Measurements from ENCODE around the gene HSPG2.

The HSPG2 gene

DNA sequence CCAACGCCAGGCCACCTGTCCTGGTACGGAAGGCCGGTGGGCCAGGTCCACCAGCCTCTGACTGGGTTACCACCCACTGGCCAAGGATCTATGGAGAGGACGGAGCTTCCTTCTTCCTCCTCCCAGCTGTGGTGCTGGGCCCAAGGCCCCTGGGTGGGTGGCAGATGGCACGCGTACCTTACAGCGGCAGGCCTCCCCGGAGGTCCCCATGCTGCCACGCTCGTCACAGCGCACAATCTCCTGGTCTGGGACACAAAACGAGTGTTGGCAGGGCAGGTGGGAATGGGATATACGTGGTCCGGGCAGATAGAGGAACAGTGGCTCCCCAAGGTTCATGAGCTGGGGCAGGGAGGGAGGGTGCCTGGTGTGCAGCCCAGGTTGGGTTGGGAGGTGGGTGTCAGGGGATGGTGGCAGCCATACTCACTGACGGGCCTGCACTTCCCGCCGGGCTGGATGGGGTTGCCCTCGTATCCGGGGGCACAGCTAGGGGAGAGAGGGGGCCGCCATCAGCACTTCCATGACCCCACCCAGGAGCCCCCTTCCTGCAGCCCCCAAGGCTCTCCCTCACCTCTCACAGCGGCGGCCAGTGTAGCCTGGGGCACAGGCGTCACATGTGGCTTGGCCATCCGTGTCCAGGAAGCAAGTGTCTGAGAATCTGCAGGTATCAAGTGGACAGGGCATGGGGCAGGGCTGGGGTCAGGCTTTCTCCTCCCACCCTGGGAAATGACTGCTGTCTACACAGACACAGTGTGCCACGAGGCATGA, 58.9 kb downstream of the HSPG2 start:
- no peak for DNase-seq

- no peak for DNase-seq
These were observed 60.8 kb downstream of the HSPG2 start for GRCh38 chr1:21876267-21876666.

- DNase-seq = no peak
These were observed 61.5 kb downstream of the HSPG2 start for GRCh38 chr1:21875621-21876063.

GRCh38 chr1:21874778-21875547, 62.1 kb downstream of the HSPG2 start:
- DNase-seq = no peak

DNA sequence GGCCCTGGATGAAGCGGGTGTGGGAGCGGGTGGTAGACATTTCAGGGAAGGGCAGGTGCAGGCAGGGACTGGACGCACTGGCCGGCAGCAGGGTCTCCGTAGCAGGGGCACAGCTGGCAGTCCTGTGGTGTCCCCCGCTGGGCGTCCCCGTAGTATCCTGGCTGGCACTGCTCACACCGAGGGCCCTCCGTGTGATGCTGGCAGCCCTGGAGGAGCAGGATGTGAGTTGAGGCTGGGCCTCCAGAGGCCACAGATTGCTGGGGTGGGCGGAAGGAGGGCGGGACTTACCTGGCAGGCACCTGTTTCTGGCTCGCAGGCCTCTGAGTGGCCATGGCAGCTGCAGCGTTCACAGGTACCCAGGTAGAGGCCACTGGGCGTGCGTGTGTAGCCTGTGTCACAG, 62.8 kb downstream of the HSPG2 start:
- no peak for DNase-seq

GRCh38 chr1:21873761-21874160, 63.3 kb downstream of the HSPG2 start:
- DNase-seq = no peak

DNA sequence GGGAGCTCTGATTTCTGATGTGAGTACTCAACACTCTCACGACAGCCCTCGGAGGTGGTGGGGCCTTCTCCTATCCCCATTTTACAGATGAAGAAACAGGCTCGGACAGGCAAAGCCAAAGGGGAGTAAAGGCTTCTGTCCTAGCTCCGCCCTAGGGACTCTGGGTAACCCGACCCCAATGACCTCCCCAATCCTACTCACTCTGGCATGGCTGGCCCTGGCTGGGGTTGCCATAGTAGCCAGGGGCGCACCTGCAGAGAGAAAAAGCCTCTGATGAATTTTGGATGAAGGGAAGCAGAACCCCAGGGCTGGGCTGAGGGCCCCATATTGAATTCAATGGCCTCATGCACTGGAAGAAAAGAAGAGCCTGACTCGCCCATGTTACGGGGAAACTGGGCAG, 63.9 kb downstream of the HSPG2 start:
- no peak for DNase-seq

- DNase-seq = no peak
These were observed 64.5 kb downstream of the HSPG2 start for GRCh38 chr1:21872445-21873079.

DNA sequence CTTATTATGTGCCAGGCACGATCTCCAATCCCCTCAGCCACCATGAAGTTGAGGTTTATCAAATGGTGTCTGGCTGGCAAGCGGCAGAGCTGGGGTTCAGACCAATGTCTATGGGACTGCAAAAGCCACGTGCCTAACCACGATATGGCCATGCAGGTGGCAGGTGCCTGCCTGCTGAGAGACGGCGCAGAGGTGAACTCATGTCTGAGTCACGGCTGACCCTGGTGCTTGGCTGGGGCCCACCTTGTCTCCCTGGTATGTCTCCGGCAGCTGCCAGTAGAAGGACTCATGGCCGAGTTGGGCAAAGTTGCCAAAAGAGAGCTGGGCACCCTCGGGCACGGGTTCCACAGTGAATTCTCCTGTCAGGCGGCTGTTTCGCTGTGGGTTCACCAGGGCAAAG, 65.2 kb downstream of the HSPG2 start:
- DNase-seq = no peak

DNA sequence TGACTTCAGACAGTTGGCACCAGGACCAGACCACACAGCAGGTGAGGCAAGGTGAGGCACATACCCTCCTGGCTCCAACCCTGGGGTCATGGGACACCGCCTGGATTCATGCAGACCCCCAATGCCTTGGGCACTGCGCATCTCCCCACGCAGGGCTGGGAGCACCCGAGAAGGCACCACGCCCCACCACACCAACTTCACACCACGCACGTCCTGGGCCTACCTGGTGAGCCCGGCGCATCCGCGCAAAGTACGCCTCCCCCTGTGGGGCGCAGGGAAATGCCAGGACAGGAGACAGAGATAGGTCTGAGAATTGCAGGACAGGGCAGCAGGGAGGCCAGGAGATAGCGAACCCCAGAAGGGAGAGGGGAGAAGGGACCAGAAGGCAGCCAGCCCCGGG, 66.5 kb downstream of the HSPG2 start:
- no peak for DNase-seq

- no peak for DNase-seq
These were observed 67.4 kb downstream of the HSPG2 start for GRCh38 chr1:21869620-21870121.

- no peak for DNase-seq
These were observed 68.1 kb downstream of the HSPG2 start for GRCh38 chr1:21868941-21869454.

DNA sequence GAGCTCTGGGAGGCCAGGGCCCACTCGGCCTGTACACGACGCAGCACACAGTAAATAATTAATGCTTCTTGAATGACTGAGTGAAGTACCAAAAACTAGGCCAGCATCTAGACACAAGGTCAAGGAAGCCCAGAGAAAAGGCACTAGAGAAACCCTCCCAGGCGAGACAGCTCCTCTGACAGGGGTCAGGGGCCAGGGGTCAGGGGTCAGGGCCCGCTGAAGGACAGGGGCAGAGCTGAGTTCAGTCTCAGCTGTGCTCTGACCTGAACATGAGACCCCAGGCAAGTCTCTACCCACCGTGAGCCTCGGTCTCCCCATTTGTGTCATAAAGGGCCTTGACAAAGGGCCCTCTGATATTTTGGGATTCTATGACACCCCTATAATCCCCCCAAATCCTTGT, 68.6 kb downstream of the HSPG2 start:
- no peak for DNase-seq

- DNase-seq = no peak
These were observed 69.6 kb downstream of the HSPG2 start for GRCh38 chr1:21867451-21867996.

DNA sequence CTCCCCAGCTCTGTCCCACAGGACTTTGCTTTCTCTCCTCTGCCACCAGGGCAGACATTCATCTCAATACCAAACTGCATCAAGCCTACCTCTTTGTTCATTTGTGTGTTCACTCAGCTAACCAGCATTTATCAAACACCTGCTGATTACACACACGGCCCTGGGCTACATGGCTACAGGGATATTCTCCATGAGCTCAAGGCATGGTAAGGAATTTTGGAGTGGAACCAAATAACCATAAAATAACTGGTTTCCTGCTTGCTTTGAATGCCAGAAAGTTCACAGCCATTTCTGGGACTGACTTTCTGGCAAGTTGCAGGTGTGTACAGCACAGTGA, 70.4 kb downstream of the HSPG2 start:
- DNase-seq = no peak

DNA sequence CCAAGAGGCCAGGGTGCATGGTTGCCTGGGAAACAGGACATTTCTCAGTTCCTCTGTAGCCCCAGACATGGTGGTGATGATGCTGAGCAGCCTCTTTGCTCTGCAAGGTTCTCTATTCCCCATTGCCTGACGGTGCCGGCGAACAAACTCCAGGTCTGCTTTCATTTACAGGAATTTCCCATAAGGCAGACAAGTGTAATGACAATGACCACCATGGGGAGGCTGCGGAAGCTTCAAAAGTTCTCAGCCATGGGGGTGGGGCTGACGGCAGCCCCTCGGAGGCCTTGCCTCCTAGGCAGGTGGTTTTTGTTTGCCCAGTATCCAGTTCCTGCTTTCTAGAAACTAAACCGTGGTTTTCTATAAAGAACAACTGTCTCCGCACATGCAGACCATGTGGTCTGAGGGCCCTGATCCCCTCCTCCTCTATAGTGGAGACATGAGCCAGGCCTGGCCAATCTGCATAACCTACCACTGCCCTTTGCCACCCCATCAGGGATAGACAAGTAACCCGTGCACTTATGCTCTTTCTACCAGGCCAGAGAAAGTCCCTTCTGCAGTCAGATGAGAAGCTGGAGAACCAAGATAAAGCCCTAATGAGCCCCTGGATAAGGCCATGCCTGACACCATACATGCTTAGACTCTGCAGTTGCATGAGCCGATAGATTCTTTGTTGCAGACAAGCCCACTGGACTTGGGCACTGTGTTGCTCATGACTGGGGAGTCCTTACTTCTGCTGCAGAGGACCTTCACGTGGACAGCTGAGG, 71.0 kb downstream of the HSPG2 start:
- DNase-seq = no peak

GRCh38 chr1:21865609-21865942, 71.5 kb downstream of the HSPG2 start:
- no peak for DNase-seq

GRCh38 chr1:21864730-21865129, 72.4 kb downstream of the HSPG2 start:
- no peak for DNase-seq

GRCh38 chr1:21863981-21864380, 73.1 kb downstream of the HSPG2 start:
- no peak for DNase-seq

DNA sequence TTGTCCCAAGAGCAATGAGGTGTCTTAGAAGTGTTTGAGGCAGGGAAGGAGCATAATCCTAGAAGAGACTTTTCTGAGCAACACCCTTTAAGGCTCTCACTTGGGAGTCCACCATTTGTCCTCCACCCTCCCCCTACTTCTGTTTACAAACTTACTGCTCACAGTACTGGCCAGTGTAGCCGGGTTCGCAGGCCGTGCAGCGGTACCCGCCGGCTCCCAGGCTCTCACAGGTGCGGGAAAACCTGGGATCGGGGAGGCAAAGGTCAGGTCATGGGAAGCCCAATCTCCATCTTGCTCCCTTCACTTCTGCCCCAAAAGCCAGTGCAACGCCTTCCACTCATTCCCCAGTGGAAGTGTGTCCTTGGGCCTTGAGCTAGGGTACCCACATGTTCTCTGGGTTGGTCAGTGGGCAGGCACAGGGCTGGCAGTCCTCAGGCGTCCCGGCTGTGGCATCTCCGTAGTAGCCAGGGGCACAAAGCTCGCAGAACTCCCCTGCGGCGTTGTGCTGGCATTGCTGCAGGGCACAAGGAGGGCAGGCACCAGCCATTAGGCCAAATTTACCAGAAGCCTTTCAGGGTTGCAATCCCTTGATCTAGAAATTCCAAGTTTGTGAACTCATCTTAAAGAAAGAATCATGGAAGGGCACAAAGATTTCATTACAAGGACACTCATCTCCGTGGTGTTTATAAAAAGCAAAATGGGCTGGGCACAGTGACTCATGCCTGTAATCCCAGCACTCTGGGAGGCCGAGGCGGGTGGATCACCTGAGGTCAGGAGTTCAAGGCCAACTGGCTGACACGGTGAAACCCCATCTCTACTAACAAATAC, 75.3 kb downstream of the HSPG2 start:
- no peak for DNase-seq

DNA sequence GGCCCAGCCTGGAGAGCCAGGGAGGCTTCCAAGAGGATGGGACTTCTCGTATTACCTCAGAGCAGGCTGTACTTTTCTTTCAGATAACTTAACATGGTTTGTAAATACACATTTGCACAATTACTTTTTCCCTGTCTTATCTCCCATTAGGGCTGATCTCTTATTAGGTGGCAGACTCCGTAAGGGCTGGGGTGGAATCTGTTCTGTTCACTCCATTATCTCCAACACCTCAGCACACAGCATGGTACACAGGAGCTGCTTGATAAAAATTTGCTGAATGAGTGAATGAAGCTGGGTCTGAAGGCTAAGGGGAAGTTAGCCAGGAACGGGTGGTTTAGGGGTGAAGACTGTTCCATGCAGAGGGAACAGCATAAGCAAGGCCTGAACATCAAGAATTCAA, 76.1 kb downstream of the HSPG2 start:
- DNase-seq = no peak

Data from CD4-positive, alpha-beta T cell treated with Interleukin-6 for 4 hours (primary cell).